Natural killer cell (primary cell): ENCODE results near the gene RAB3IP. TPM values are rescaled to one million over a fixed set of nuclear protein-coding genes. Genes with fewer than 3 reads are reported as not detected.
"Not testable (repeated sequence)": the region's sequence is repeated elsewhere in the genome, so short reads cannot be mapped to it uniquely, and the experiment has no call there.

ENCODE experiments used
- ATAC-seq, 3 donors: fragments of 150-1000 bp in 2 of 3; fragments of 200-7000 bp in 1 of 3; cut with Tn5 transposase; 1 replicate in 1 of 3; 2 replicates in 2 of 3; pipeline ENCODE4 v1.10.0; 2021; ENCODE audit warnings: mild to moderate bottlenecking in 2 of 3, moderate library complexity in 2 of 3
- DNase-seq, 2 donors: peaks; one replicate each; pipeline versions ENCODE4 v3.0.0 to v3.0.0-alpha.2; 2013 to 2021; ENCODE audit warnings: mixed read lengths in 1 of 2
- H3K27ac ChIP-seq: one replicate; pipeline ENCODE4 v1.5.1; 2013; ENCODE audit warnings: mild to moderate bottlenecking, low read length
- H3K27me3 ChIP-seq: one replicate; pipeline ENCODE4 v1.6.1; 2013; ENCODE audit warnings: low read length; ENCODE audit not compliant: control insufficient read depth, insufficient read depth
- H3K36me3 ChIP-seq: one replicate; pipeline ENCODE4 v1.6.1; 2013; ENCODE audit warnings: low read length; ENCODE audit not compliant: control insufficient read depth, insufficient read depth
- H3K4me1 ChIP-seq: one replicate; pipeline ENCODE4 v1.6.1; 2013; ENCODE audit warnings: low read length; ENCODE audit not compliant: control insufficient read depth, insufficient read depth
- H3K4me3 ChIP-seq: one replicate; pipeline ENCODE4 v1.5.1; 2013; ENCODE audit warnings: low read length
- H3K9me3 ChIP-seq: one replicate; pipeline ENCODE4 v1.6.1; 2013; ENCODE audit warnings: low read length; ENCODE audit not compliant: control insufficient read depth, insufficient read depth
- H3K27ac Mint-ChIP-seq, 2 donors: one replicate each; pipeline ENCODE4 v1.8.0; 2022; ENCODE audit warnings: mild to moderate bottlenecking in 2 of 2, mixed read lengths in 2 of 2, moderate library complexity in 1 of 2
- H3K27me3 Mint-ChIP-seq, 2 donors: one replicate each; pipeline ENCODE4 v1.8.0; 2022; ENCODE audit warnings: low read depth in 2 of 2, mixed read lengths in 2 of 2
- H3K36me3 Mint-ChIP-seq: one replicate; pipeline ENCODE4 v1.8.0; 2022; ENCODE audit warnings: mixed read lengths
- H3K4me1 Mint-ChIP-seq, 2 donors: one replicate each; pipeline ENCODE4 v1.8.0; 2022; ENCODE audit warnings: mixed read lengths in 2 of 2
- H3K4me3 Mint-ChIP-seq: one replicate; pipeline ENCODE4 v1.8.0; 2022; ENCODE audit warnings: mild to moderate bottlenecking, moderate library complexity, mixed read lengths
- H3K9me3 Mint-ChIP-seq, 2 donors: one replicate each; pipeline ENCODE4 v1.8.0; 2022; ENCODE audit warnings: mixed read lengths in 2 of 2
- WGBS: methylation state at CpG from one replicate; pipeline ENCODE4 v1.1.7; 2013; ENCODE audit warnings: missing lambda C conversion rate; ENCODE audit not compliant: insufficient coverage; 5-methylcytosine and 5-hydroxymethylcytosine counted together
- intact Hi-C: fragments of 100-400 bp; cut with micrococcal nuclease; formaldehyde crosslinking; loops from one replicate; pipeline ENCODE4 v1.14.2; 2022
- total RNA-seq, 4 donors: library from RNA; stranded (reverse); fragments of 120-200 nt in 1 of 4; gene quantifications; one replicate each; pipeline versions ENCODE4 v1.2.3 to v1.2.4, GENCODE V29; 2013 to 2022
- TF ChIP-seq, protein P1 (sequence below): fragments of 200-600 bp; IDR thresholded peaks from one replicate; pipeline ENCODE4 v1.8.0; 2022; ENCODE audit warnings: antibody characterized with exemption

RAB3IP gene
- total RNA-seq, 3 donors from 2014 or later (not counting 1 experiment from before 2014, with no cell fraction given): 6.7 to 8.7 (median 8.5) TPM

DNA sequence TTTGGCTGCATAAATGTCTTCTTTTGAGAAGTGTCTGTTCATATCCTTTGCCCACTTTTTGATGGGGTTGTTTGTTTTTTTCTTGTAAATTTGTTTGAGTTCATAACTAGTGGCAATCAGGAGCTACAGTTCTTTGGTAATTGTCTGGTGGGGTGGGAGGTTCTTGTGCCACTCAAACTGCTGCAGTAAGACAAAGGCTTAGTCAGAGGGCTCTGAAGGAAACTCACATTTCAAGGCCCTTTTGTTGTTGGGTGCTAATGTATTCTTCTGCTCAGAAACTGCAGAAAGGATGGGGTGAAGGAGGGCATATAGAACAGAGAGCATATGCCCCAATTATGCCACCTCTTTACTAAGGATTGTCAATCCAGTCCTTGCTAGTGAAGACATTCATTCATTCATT, 108.3 kb downstream of the RAB3IP start:
- ATAC-seq: no peak
- no peak overlapping the region for H3K27ac Mint-ChIP-seq
- intact Hi-C loops: no loop called here

DNA sequence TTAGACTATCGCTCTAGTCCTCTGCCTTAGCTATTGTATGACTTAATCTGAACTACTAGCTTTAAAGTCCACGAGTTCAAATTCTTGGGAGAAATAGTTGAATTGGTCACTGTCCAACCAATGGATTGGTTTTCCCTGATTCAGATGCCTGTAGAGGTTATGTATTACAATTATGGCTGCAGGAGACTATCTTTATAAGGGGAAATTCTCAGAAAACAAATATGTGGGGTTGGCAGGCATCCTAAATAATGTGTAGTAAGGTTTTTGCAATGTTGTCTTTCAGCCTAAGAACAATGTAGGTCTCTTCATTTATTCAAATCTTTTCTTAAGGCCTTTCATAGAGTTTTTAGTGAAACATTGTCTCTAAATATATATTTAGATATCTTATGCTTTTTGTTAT, 113.3 kb downstream of the RAB3IP start:
- peaks cover 0 to 2% of the 10 kb centered on the region in 2 donors for H3K27me3 Mint-ChIP-seq
- WGBS: 100% methylated on average over 2 of the region's 2 CpGs
- no peaks in the 10 kb centered on the region for H3K27me3 ChIP-seq
- H3K36me3 ChIP-seq: no peaks in the 10 kb centered on the region
- H3K36me3 Mint-ChIP-seq: no peaks in the 10 kb centered on the region
- ATAC-seq (no peak), DNase-seq (no peak)
- no peaks in the 10 kb centered on the region for H3K4me1 Mint-ChIP-seq
- H3K4me1 ChIP-seq: no peaks in the 10 kb centered on the region
- H3K9me3 ChIP-seq: no peaks in the 10 kb centered on the region
- H3K9me3 Mint-ChIP-seq: no peaks in the 10 kb centered on the region
- TF ChIP-seq, protein P1, sequence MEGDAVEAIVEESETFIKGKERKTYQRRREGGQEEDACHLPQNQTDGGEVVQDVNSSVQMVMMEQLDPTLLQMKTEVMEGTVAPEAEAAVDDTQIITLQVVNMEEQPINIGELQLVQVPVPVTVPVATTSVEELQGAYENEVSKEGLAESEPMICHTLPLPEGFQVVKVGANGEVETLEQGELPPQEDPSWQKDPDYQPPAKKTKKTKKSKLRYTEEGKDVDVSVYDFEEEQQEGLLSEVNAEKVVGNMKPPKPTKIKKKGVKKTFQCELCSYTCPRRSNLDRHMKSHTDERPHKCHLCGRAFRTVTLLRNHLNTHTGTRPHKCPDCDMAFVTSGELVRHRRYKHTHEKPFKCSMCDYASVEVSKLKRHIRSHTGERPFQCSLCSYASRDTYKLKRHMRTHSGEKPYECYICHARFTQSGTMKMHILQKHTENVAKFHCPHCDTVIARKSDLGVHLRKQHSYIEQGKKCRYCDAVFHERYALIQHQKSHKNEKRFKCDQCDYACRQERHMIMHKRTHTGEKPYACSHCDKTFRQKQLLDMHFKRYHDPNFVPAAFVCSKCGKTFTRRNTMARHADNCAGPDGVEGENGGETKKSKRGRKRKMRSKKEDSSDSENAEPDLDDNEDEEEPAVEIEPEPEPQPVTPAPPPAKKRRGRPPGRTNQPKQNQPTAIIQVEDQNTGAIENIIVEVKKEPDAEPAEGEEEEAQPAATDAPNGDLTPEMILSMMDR: no peak
- no peak overlapping the region for H3K27ac ChIP-seq
- intact Hi-C loops: no loop called here
- no peak overlapping the region for H3K4me3 Mint-ChIP-seq
- no peak overlapping the region for H3K4me3 ChIP-seq
- H3K27ac Mint-ChIP-seq: no peak overlapping the region

More for the DNA sequence above, 108.3 kb downstream of the RAB3IP start:
- no peaks in the 10 kb centered on the region for H3K36me3 Mint-ChIP-seq
- Histone ChIP-seq H3K4me3 (no peak overlapping the region), H3K27ac (no peak overlapping the region), H3K36me3 (no peaks in the 10 kb centered on the region), H3K4me1 (no peaks in the 10 kb centered on the region), H3K27me3 (no peaks in the 10 kb centered on the region), H3K9me3 (no peaks in the 10 kb centered on the region)
- TF ChIP-seq, protein P1: no peak
- H3K4me3 Mint-ChIP-seq: no peak overlapping the region
- H3K9me3 Mint-ChIP-seq: no peaks in the 10 kb centered on the region
- DNase-seq: no peak
- peaks cover 0 to 9% of the 10 kb centered on the region in 2 donors for H3K27me3 Mint-ChIP-seq
- no peaks in the 10 kb centered on the region for H3K4me1 Mint-ChIP-seq

DNA sequence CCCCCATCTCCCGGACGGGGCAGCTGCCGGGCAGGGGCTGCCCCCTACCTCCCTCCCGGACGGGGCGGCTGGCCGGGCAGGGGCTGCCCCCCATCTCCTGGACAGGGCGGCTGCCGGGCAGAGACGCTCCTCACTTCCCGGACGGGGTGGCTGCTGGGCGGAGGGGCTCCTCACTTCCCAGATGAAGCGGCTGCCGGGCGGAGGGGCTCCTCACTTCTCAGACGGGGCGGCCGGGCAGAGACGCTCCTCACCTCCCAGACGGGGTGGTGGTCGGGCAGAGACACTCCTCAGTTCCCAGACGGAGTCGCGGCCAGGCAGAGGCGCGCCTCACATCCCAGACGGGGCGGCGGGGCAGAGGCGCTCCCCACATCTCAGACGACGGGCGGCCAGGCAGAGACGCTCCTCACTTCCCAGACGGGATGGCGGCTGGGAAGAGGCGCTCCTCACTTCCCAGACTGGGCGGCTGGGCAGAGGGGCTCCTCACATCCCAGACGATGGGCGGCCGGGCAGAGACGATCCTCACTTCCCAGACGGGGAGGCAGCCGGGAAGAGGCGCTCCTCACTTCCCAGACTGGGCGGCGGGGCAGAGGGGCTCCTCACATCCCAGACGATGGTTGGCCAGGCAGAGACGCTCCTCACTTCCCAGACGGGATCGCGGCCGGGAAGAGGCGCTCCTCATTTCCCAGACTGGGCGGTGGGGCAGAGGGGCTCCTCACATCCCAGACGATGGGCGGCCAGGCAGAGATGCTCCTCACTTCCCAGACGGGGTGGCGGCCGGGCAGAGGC, 114.7 kb downstream of the RAB3IP start:
- intact Hi-C loops, H3K4me1 Mint-ChIP-seq: not testable (repeated sequence)

DNA sequence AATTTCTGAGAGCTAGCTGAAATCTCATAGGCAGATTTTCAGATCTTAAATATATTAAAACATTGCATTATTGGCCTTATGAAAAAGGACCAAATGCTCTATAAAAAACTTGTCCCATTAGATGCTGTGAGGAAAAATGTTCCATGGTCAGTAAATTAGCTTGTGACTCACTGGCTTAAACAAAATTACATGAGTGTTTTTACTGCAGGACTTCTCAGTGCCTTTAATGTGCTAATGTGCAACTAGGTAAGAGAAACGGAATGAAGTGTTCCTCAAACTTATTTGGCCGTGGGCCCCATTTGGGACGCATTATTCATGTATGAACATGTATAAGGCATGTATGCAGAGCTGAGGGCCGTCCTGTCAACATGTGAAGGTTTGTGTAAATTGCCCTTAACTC, 128.0 kb downstream of the RAB3IP start:
- intact Hi-C loops: no loop called here
- ATAC-seq (no peak), DNase-seq (no peak)
- Mint-ChIP-seq H3K36me3 (no peaks in the 10 kb centered on the region), H3K9me3 (no peaks in the 10 kb centered on the region), H3K27ac (no peak overlapping the region), H3K4me1 (no peaks in the 10 kb centered on the region), H3K27me3 (peaks cover 16 to 53% of the 10 kb centered on the region in 2 donors), H3K4me3 (no peak overlapping the region)
- TF ChIP-seq, protein P1: no peak
- Histone ChIP-seq H3K27ac (no peak overlapping the region), H3K36me3 (no peaks in the 10 kb centered on the region), H3K4me1 (no peaks in the 10 kb centered on the region), H3K4me3 (no peak overlapping the region), H3K9me3 (no peaks in the 10 kb centered on the region), H3K27me3 (no peaks in the 10 kb centered on the region)
- 85% methylated on average over 4 of the region's 4 CpGs for WGBS

More for the DNA sequence above, 114.7 kb downstream of the RAB3IP start:
- H3K4me3 Mint-ChIP-seq, H3K9me3 Mint-ChIP-seq, H3K36me3 ChIP-seq, H3K27ac Mint-ChIP-seq, H3K27me3 ChIP-seq, H3K4me1 ChIP-seq, H3K27me3 Mint-ChIP-seq, H3K27ac ChIP-seq, ATAC-seq, H3K36me3 Mint-ChIP-seq, H3K4me3 ChIP-seq, DNase-seq, H3K9me3 ChIP-seq: not testable (repeated sequence)
- 96% methylated on average over 58 of the region's 61 CpGs for WGBS
